Muscle of leg (tissue), 11 donors: ENCODE data around the gene TMEM108. TPM values are rescaled to one million over a fixed set of nuclear protein-coding genes. Genes with fewer than 3 reads are reported as not detected.

Source experiments
- DNase-seq: peaks from one replicate; pipeline ENCODE4 v3.0.0; 2013
- H3K27ac ChIP-seq: one replicate; pipeline ENCODE4 v1.5.1; 2013; ENCODE audit warnings: mild to moderate bottlenecking, low read length, control low read depth
- H3K27me3 ChIP-seq: one replicate; pipeline ENCODE4 v1.6.1; 2013; ENCODE audit warnings: low read length; ENCODE audit not compliant: control insufficient read depth, insufficient read depth
- H3K36me3 ChIP-seq: one replicate; pipeline ENCODE4 v1.6.1; 2013; ENCODE audit warnings: low read length; ENCODE audit not compliant: control insufficient read depth, insufficient read depth
- H3K4me1 ChIP-seq: one replicate; pipeline ENCODE4 v1.6.1; 2013; ENCODE audit warnings: low read length; ENCODE audit not compliant: control insufficient read depth, insufficient read depth
- H3K4me3 ChIP-seq: one replicate; pipeline ENCODE4 v1.5.1; 2013; ENCODE audit warnings: low read length, control low read depth
- H3K9me3 ChIP-seq: replicated peaks from 2 replicates; pipeline ENCODE4 v1.6.1; 2013; ENCODE audit warnings: low read depth, low read length; ENCODE audit not compliant: control insufficient read depth
- WGBS: methylation state at CpG from one replicate; pipeline ENCODE4 v1.1.5; 2013; ENCODE audit warnings: missing lambda C conversion rate; ENCODE audit not compliant: insufficient coverage; 5-methylcytosine and 5-hydroxymethylcytosine counted together
- polyA plus RNA-seq, 8 donors: library from polyadenylated mRNA; unstranded; fragments of 120-200 nt; gene quantifications; one replicate each; pipeline versions ENCODE4 v1.2.1 to v1.2.3, GENCODE V29; 2013; ENCODE audit warnings: inconsistent platforms in 1 of 8, low replicate concordance in 1 of 8; ENCODE audit not compliant: insufficient read length in 8 of 8, insufficient read depth in 1 of 8
- total RNA-seq: library from RNA; stranded (reverse); fragments of 120-200 nt; gene quantifications from one replicate; pipeline ENCODE4 v1.2.4, GENCODE V29; 2013

Gene TMEM108
- total and polyA plus RNA-seq, 9 donors: 6.3 to 27.3 (median 17.4) TPM

DNA sequence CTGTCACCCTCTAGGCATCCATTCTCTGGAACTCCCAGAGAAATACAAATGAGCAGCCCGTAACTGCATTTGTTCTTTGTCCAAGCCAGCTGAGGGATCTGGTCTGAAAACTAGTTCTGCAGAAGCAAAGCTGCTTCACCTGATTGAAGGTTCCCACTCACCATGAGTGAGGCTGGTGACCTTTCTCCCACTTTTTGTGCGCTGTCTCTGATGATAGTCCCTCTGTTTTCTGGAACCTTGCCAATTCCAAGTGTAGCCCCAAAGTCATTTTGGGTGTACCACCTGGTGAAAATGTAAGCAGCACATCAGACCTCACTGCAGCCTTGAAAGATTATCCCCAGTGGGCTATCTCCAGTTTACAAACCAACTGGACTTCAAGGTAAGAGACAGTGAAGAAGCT lies 322.3 kb downstream of the TMEM108 start:
- no peak for DNase-seq
- no peak overlapping the region for H3K4me3 ChIP-seq
- WGBS: 86% methylated on average over 1 of the region's 2 CpGs
- H3K9me3 ChIP-seq: no peaks in the 10 kb centered on the region
- no peak overlapping the region for H3K27ac ChIP-seq
- no peaks in the 10 kb centered on the region for H3K4me1 ChIP-seq
- H3K36me3 ChIP-seq: no peaks in the 10 kb centered on the region
- no peaks in the 10 kb centered on the region for H3K27me3 ChIP-seq

DNA sequence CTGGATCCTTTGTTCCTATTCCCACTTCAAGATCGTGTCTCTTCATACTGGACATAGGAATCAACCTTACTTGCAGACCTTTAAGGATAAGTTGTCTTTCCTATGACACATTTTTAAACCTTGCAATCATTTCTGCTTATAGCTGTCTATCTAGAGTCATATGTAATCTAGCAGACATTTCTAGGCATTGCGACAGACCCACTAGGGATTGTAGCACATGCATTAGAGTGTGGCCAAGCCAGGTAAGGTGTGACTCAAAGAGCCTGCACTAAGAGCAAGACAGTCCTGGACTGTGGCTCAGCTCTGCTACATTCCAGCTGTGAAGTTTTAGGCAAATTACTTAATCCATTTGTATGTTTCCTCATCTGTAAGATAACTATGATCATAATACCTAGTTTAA lies 322.8 kb downstream of the TMEM108 start:
- 100% methylated on average over 1 of the region's 2 CpGs for WGBS

DNA sequence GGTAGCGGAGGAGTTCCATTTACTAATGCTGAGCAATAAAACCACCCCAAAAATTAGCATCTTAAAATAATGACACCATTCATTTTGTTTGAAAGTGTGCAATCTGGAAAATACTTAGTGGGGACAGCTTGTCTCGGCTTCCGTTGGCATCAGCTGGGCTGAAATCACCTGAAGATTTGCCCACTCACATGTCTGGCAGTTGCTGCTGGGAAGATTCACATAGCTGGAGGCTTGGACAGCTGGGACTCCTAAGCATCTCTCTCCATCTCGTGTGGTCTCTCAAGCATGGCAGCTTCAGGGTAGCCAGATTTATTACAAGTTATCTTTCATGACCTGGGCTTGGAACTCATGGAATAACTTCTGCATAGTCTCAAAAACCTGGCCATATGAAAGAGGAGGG lies 323.2 kb downstream of the TMEM108 start:
- 79% methylated on average over 2 of the region's 4 CpGs for WGBS
- H3K27me3 ChIP-seq: no peaks in the 10 kb centered on the region
- no peaks in the 10 kb centered on the region for H3K36me3 ChIP-seq
- no peak overlapping the region for H3K27ac ChIP-seq
- H3K9me3 ChIP-seq: no peaks in the 10 kb centered on the region
- no peak overlapping the region for H3K4me3 ChIP-seq
- DNase-seq: no peak
- H3K4me1 ChIP-seq: no peaks in the 10 kb centered on the region

More for the DNA sequence above, 322.8 kb downstream of the TMEM108 start:
- no peaks in the 10 kb centered on the region for H3K36me3 ChIP-seq
- H3K27me3 ChIP-seq: no peaks in the 10 kb centered on the region
- no peaks in the 10 kb centered on the region for H3K4me1 ChIP-seq
- no peak for DNase-seq
- no peak overlapping the region for H3K27ac ChIP-seq
- H3K4me3 ChIP-seq: no peak overlapping the region
- H3K9me3 ChIP-seq: no peaks in the 10 kb centered on the region

DNA sequence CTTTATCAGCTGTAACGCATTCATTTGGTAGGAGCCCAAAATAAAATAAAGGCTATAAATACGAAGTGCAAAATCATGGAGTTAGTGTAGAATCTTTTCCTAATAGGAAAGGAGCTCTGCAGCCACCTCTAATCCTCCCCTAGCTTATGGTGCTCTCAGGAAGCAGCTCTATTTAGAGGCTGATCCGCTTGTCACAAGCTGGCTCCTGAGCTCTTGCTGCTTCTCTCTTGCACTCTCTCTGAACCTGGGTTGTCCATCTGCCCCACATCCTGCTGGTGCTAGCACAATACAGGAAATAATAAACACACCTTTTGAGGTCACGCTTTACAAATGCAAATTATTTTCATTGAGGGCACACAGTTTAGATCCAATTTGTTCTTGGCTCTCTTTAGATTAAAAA lies 324.3 kb downstream of the TMEM108 start:
- no peak overlapping the region for H3K4me3 ChIP-seq
- WGBS: 40% methylated on average over 1 of the region's 4 CpGs

DNA sequence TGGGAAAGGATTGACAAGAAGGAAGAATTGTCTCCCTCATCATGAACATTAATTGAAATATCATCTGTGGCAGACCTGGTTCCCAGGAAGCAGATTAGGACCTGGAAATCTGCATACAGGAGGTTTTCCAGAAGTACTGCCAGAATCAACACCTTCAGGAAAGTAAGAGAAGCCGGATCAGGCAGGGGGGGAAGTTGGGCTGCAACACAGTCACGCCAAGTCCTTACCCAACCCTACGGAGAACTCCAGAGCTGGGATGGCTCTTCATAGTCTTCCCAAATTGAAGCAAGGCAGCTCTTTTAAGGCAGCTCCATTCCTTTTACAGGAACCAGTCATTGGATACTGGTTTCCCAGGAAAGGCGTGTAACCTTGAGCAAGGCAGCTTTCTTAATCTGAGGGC lies 326.5 kb downstream of the TMEM108 start:
- DNase-seq: no peak
- no peaks in the 10 kb centered on the region for H3K9me3 ChIP-seq
- WGBS: 85% methylated on average over 3 of the region's 4 CpGs

More for the DNA sequence above, 324.3 kb downstream of the TMEM108 start:
- H3K27ac ChIP-seq: no peak overlapping the region
- H3K9me3 ChIP-seq: no peaks in the 10 kb centered on the region
- H3K4me1 ChIP-seq: no peaks in the 10 kb centered on the region
- DNase-seq: no peak
- H3K27me3 ChIP-seq: no peaks in the 10 kb centered on the region
- no peaks in the 10 kb centered on the region for H3K36me3 ChIP-seq

DNA sequence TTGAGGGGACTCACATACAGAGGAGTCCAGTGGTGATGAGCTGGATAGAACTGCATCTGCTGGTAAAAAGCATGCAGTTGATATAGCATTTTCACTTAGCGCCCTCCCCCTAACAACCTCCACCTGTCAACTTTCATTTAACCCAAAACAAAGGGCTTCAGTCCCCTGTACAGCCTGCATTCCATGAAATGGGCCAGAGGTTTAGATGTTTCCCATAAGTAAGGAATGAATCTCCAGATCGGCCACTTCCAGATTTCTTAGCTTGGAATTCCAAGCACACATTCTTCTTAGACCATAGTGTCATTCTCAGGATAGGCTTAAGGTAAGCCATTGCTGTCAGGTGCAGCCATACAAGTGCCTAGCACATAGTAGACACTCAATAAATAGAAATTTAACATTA lies 328.7 kb downstream of the TMEM108 start:
- Histone ChIP-seq H3K36me3 (no peaks in the 10 kb centered on the region), H3K4me1 (peaks cover 2% of the 10 kb centered on the region), H3K27me3 (no peaks in the 10 kb centered on the region), H3K9me3 (no peaks in the 10 kb centered on the region), H3K4me3 (no peak overlapping the region), H3K27ac (no peak overlapping the region)
- no CpG with 5 or more reads among the region's 2 CpGs for WGBS
- no peak for DNase-seq

More for the DNA sequence above, 326.5 kb downstream of the TMEM108 start:
- H3K4me1 ChIP-seq: peaks cover 2% of the 10 kb centered on the region
- no peak overlapping the region for H3K27ac ChIP-seq
- H3K36me3 ChIP-seq: no peaks in the 10 kb centered on the region
- H3K4me3 ChIP-seq: no peak overlapping the region
- no peaks in the 10 kb centered on the region for H3K27me3 ChIP-seq

DNA sequence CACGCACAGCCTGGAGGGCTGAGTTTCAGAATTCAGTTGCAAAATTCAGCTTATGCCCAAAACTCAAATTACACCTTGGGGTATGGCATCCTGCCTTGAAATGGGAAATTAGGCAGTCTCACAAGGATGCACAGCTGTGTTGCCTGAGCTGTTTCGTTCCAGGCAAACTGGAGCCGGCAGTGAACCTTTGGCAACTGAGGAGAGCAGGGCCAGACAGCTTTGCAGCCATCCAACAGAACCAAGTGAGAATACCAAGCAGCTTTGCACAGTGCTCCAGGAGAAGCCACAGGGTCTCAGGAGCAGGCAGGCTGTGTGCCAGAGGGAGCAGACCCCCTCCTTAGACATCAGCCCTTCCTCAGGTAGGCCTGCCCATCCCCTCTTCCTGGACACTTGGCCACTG lies 329.2 kb downstream of the TMEM108 start:
- 58% methylated on average over 2 of the region's 3 CpGs for WGBS
- no peak for DNase-seq
- Histone ChIP-seq H3K27me3 (no peaks in the 10 kb centered on the region), H3K27ac (no peak overlapping the region), H3K9me3 (no peaks in the 10 kb centered on the region), H3K4me1 (peaks cover 2% of the 10 kb centered on the region), H3K4me3 (no peak overlapping the region), H3K36me3 (no peaks in the 10 kb centered on the region)

DNA sequence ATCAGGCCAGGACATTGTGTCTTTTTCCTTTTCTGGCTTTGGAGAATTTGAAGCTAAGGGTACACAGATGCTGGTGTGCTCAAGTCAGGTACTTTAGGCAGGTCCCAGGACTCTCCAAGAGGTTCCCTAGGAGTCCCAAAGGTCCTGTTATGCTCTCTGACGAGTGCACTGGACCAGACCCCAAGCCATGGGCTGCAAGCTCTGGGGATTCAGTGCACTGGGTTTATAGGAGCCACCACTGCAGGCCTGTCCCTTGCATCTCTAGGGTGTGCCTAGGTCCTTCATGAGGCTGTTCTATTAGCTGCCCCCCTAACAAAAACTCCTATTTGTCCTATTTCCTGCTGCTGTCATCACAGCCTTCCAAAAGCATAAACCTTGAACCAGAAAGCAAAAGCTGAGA lies 329.8 kb downstream of the TMEM108 start:
- Histone ChIP-seq H3K27me3 (no peaks in the 10 kb centered on the region), H3K36me3 (no peaks in the 10 kb centered on the region), H3K27ac (no peak overlapping the region), H3K4me3 (no peak overlapping the region), H3K4me1 (peaks cover 2% of the 10 kb centered on the region), H3K9me3 (no peaks in the 10 kb centered on the region)
- DNase-seq: no peak
- 36% methylated on average over 1 of the region's 1 CpG for WGBS

DNA sequence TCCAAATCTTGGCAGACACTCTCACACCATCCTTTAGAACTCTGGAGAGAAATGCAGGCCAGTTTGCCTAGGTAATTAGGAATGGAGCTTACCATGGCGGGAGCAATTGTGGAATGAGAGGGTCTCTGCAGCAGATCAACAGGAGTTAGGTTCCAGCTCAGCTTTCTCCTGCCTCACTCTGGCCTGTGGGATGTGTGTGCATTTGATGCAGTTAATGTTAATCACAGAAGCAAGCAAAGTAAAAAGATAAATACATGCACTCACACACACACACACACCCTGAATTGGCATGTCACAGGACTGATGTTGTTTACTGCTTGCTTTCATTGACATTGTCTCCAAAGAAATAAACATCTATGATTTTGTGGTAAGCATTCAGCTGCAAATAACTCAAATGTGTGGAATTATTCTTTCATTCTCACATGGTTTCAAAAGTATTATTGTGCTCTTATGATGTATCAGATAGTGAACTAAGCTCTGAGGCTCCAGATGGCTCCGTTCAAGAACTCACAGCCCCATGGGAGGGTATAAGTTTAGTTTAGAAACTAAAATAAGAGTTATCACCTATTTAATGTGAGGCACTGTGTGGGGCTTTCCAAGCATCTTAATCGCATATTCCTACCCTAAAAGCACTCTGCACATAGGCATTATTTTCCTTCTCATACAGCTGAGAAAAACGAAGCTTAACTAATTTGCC lies 330.3 kb downstream of the TMEM108 start:
- WGBS: 0% methylated on average over 1 of the region's 4 CpGs
- Histone ChIP-seq H3K4me1 (peaks cover 2% of the 10 kb centered on the region), H3K9me3 (no peaks in the 10 kb centered on the region), H3K27me3 (no peaks in the 10 kb centered on the region), H3K4me3 (no peak overlapping the region), H3K36me3 (no peaks in the 10 kb centered on the region), H3K27ac (no peak overlapping the region)
- DNase-seq: no peak

DNA sequence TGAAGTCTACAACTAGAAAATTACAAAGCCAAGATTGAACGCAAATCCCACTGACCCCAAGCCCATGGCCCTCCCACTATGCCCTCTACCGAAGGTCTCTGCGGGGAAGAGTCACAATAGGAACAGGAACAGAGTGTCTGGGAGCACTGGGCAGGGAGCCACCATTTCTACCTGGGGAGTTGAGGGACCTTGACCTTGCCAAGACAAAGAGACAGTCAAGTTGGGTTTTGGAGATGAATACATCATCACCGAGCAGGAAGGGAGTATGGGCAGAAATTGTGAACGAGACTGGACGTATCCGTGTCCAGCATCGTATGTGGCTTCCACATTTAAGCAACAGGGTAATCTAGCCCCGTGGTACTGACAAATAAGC lies 330.9 kb downstream of the TMEM108 start:
- WGBS: 72% methylated on average over 5 of the region's 9 CpGs
- H3K27me3 ChIP-seq: no peaks in the 10 kb centered on the region
- no peaks in the 10 kb centered on the region for H3K9me3 ChIP-seq
- no peak overlapping the region for H3K4me3 ChIP-seq
- DNase-seq: no peak
- no peaks in the 10 kb centered on the region for H3K36me3 ChIP-seq
- H3K4me1 ChIP-seq: peaks cover 2% of the 10 kb centered on the region
- H3K27ac ChIP-seq: no peak overlapping the region

DNA sequence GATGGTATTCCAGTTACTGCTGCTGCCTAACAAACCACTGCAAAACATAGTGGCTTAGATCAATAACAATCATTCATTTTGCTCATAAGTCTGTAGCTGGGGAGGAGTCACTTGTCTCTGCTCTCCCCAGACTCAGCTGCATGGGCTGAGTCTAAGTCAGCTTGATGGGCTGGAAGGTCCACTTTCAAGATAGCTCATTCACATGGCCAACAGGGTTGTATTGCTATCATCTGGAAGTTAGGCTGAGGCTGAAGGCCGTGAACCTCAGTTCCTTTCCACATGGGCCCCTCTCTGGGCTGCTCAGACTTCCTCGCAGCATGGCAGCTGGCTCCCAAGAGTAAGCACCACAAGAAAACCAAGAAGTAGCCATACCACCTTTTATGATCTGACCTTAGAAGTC lies 333.0 kb downstream of the TMEM108 start:
- Histone ChIP-seq H3K4me1 (peaks cover 4% of the 10 kb centered on the region), H3K9me3 (no peaks in the 10 kb centered on the region), H3K27ac (no peak overlapping the region), H3K36me3 (no peaks in the 10 kb centered on the region), H3K4me3 (no peak overlapping the region), H3K27me3 (no peaks in the 10 kb centered on the region)
- no CpG with 5 or more reads among the region's 2 CpGs for WGBS
- no peak for DNase-seq
